Upper lobe of left lung (tissue), 6 donors: ENCODE results near the gene LENEP. TPM values are rescaled to one million over a fixed set of nuclear protein-coding genes. Genes with fewer than 3 reads are reported as not detected.

Source experiments
- ATAC-seq, 2 donors: fragments of 200-7000 bp; cut with Tn5 transposase; one replicate each; pipeline ENCODE4 v1.9.1; 2022; ENCODE audit warnings: mild to moderate bottlenecking in 2 of 2, moderate library complexity in 2 of 2; ENCODE audit not compliant: low FRiP score in 2 of 2
- DNase-seq, 2 donors: peaks; one replicate each; pipeline ENCODE4 v3.0.0-alpha.2; 2019 to 2020
- H3K27ac ChIP-seq, 4 donors: fragments of 200-600 bp; sonication (generic); one replicate each; pipeline ENCODE4 v1.5.1; 2016 to 2019
- H3K27me3 ChIP-seq, 4 donors: fragments of 200-600 bp; sonication (generic); one replicate each; pipeline ENCODE4 v1.5.1; 2017 to 2019
- H3K36me3 ChIP-seq, 4 donors: fragments of 200-600 bp; sonication (generic); one replicate each; pipeline ENCODE4 v1.5.1; 2016 to 2019
- H3K4me1 ChIP-seq, 4 donors: fragments of 200-600 bp; sonication (generic); one replicate each; pipeline ENCODE4 v1.5.1; 2018 to 2019
- H3K4me3 ChIP-seq, 4 donors: fragments of 200-600 bp; sonication (generic); one replicate each; pipeline ENCODE4 v1.5.1; 2017 to 2019; ENCODE audit warnings: mild to moderate bottlenecking in 2 of 4, moderate library complexity in 1 of 4
- H3K9me3 ChIP-seq, 4 donors: fragments of 200-600 bp; sonication (generic); one replicate each; pipeline ENCODE4 v1.5.1; 2018 to 2019
- EP300 ChIP-seq, 4 donors: sonication (generic); formaldehyde crosslinking; IDR thresholded peaks; one replicate each; pipeline ENCODE4 v1.5.1; 2017; ENCODE audit warnings: antibody characterized with exemption in 4 of 4, control low read depth in 2 of 4
- POLR2A ChIP-seq, 4 donors: fragments of 450-650 bp; IDR thresholded peaks; one replicate each; pipeline ENCODE4 v1.5.1; 2016 to 2017; ENCODE audit warnings: antibody characterized with exemption in 4 of 4, mild to moderate bottlenecking in 2 of 4
- POLR2AphosphoS5 ChIP-seq, 2 donors: sonication (generic); formaldehyde crosslinking; IDR thresholded peaks; one replicate each; pipeline ENCODE4 v1.5.1; 2017; ENCODE audit warnings: antibody characterized with exemption in 2 of 2
- WGBS, 2 donors: methylation state at CpG; one replicate each; pipeline ENCODE4 v1.1.5; 2017 to 2018; 5-methylcytosine and 5-hydroxymethylcytosine counted together
- total RNA-seq, 6 donors: library from RNA; depleted of rRNA in 4 of 6; stranded (reverse); fragments of >200 nt in 4 of 6; gene quantifications; one replicate each; pipeline versions ENCODE4 v1.1.0 to v1.2.1, GENCODE V29; 2016 to 2021
- TF ChIP-seq, protein P1 (sequence below), 6 experiments: fragments of 450-650 bp in 4 of 6; fragments of 200-600 bp in 2 of 6; sonication (generic) in 2 of 6; IDR thresholded peaks; one replicate each; pipeline ENCODE4 v1.5.1; 2016 to 2019; ENCODE audit warnings: antibody characterized with exemption in 6 of 6
- donor health status: DM: no; HTN: no; CAD: no; lungs with moderate emphysema.
- donor health status: DM: no; HTN: yes; CAD: no; lungs with severe emphysema.

Gene LENEP
- total RNA-seq, 6 donors from 2014 or later: 0.57 to 1.0 TPM; not detected in 4

- peaks cover 24 to 42% (median 29%) of the 10 kb centered on the region in 4 donors for H3K4me1 ChIP-seq
- H3K27ac ChIP-seq: peak overlapping the region; percentile 12 to 98 (median 98)
- TF ChIP-seq POLR2A (IDR thresholded peaks at IDR 0.05) (no peak), EP300 (IDR thresholded peaks at IDR 0.05) (no peak), POLR2AphosphoS5 (IDR thresholded peaks at IDR 0.05) (no peak)
- TF ChIP-seq, protein P1, sequence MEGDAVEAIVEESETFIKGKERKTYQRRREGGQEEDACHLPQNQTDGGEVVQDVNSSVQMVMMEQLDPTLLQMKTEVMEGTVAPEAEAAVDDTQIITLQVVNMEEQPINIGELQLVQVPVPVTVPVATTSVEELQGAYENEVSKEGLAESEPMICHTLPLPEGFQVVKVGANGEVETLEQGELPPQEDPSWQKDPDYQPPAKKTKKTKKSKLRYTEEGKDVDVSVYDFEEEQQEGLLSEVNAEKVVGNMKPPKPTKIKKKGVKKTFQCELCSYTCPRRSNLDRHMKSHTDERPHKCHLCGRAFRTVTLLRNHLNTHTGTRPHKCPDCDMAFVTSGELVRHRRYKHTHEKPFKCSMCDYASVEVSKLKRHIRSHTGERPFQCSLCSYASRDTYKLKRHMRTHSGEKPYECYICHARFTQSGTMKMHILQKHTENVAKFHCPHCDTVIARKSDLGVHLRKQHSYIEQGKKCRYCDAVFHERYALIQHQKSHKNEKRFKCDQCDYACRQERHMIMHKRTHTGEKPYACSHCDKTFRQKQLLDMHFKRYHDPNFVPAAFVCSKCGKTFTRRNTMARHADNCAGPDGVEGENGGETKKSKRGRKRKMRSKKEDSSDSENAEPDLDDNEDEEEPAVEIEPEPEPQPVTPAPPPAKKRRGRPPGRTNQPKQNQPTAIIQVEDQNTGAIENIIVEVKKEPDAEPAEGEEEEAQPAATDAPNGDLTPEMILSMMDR (IDR thresholded peaks at IDR 0.05): no peak
- H3K36me3 ChIP-seq: peaks cover 27 to 68% (median 62%) of the 10 kb centered on the region in 4 donors
- H3K9me3 ChIP-seq: no peaks in the 10 kb centered on the region
- H3K27me3 ChIP-seq: no peaks in the 10 kb centered on the region
- H3K4me3 ChIP-seq: peak overlapping the region in 2 of 4 donors; percentile 68 to 73
- ATAC-seq (no peak), DNase-seq (no peak)
- WGBS, 2 donors: 77 to 83% methylated on average over 5 to 6 of the region's 6 CpGs
Observed at GRCh38 chr1:154962795-154963330, 30.5 kb upstream of the LENEP start.

DNA sequence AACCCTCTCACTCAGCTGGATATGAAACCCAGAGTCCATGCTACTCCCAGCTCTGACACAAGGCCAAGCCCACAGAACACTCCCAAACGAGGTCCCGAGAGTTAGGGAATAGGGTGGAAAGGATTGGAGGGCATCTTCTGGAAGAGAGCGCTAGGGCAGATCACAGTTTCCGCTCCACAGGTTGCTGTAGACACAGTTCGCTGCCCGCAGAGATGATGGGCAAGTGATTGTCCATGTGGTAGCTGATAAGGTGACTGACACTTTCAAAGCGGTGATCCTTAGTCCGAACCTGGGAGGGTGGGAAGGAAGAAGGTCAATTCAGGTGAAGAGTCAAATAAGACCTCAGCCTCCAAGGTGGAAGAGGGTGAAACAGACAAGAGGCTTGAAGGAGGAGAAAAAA, 29.7 kb upstream of the LENEP start:
- H3K4me3 ChIP-seq: no peak overlapping the region
- peaks cover 27 to 70% (median 66%) of the 10 kb centered on the region in 4 donors for H3K36me3 ChIP-seq
- H3K4me1 ChIP-seq: peaks cover 27 to 47% (median 34%) of the 10 kb centered on the region in 4 donors
- WGBS, 2 donors: 87 to 88% methylated on average over 8 of the region's 8 CpGs
- DNase-seq (no peak), ATAC-seq (no peak)
- TF ChIP-seq POLR2AphosphoS5 (IDR thresholded peaks at IDR 0.05): no peak
- TF ChIP-seq, protein P1 (IDR thresholded peaks at IDR 0.05): no peak
- TF ChIP-seq POLR2A (IDR thresholded peaks at IDR 0.05): no peak
- no peak for TF ChIP-seq EP300 (IDR thresholded peaks at IDR 0.05)
- H3K27me3 ChIP-seq: no peaks in the 10 kb centered on the region
- H3K9me3 ChIP-seq: no peaks in the 10 kb centered on the region
- peak overlapping the region in 2 of 4 donors; percentile 12 to 98 for H3K27ac ChIP-seq

DNA sequence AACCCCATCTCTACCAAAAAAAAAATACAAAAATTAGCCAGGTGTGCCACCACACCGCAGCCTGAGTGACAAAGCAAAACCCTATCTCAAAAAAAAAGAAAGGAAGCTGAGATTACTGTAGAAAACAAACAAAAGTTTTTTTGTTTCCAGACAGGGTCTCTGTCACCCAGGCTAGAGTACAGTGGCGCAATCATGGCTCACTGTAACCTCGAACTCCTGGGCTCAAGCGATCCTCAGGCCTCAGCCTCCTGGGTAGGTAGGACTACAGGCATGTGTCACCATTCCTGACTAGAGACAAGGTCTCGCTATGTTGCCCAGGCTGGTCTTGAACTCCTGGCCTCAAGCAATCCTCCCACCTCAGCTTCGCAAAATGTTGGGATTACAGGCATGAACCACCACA, 29.0 kb upstream of the LENEP start:
- no peak overlapping the region for H3K27ac ChIP-seq
- H3K36me3 ChIP-seq: peaks cover 27 to 69% (median 61%) of the 10 kb centered on the region in 4 donors
- no peaks in the 10 kb centered on the region for H3K9me3 ChIP-seq
- no peak overlapping the region for H3K4me3 ChIP-seq
- no peak for DNase-seq
- TF ChIP-seq EP300 (IDR thresholded peaks at IDR 0.05) (no peak), POLR2AphosphoS5 (IDR thresholded peaks at IDR 0.05) (no peak), POLR2A (IDR thresholded peaks at IDR 0.05) (no peak)
- TF ChIP-seq, protein P1 (IDR thresholded peaks at IDR 0.05): no peak
- H3K27me3 ChIP-seq: no peaks in the 10 kb centered on the region
- no peak for ATAC-seq
- peaks cover 34 to 52% (median 40%) of the 10 kb centered on the region in 4 donors for H3K4me1 ChIP-seq
- WGBS, 2 donors: 88 to 91% methylated on average over 6 of the region's 6 CpGs

- TF ChIP-seq POLR2AphosphoS5 (IDR thresholded peaks at IDR 0.05) (no peak), POLR2A (IDR thresholded peaks at IDR 0.05) (no peak), EP300 (IDR thresholded peaks at IDR 0.05) (no peak)
- TF ChIP-seq, protein P1 (IDR thresholded peaks at IDR 0.05): no peak
- 86 to 95% methylated on average over 7 of the region's 7 CpGs for WGBS, 2 donors
- H3K27me3 ChIP-seq: no peaks in the 10 kb centered on the region
- H3K4me1 ChIP-seq: peaks cover 37 to 55% (median 45%) of the 10 kb centered on the region in 4 donors
- peaks cover 27 to 67% (median 58%) of the 10 kb centered on the region in 4 donors for H3K36me3 ChIP-seq
- DNase-seq (no peak), ATAC-seq (no peak)
- peak overlapping the region in 2 of 4 donors; percentile 4 to 11 for H3K27ac ChIP-seq
- no peak overlapping the region for H3K4me3 ChIP-seq
- H3K9me3 ChIP-seq: no peaks in the 10 kb centered on the region
Observed at GRCh38 chr1:154966111-154966510, 27.3 kb upstream of the LENEP start.
